HG02840 (cell line): ENCODE results near the gene TUBA1C.
A peak's percentile ranks its signal among the peaks of the same experiment; 100 is the strongest.

Source experiments
- ATAC-seq: cut with Tn5 transposase; IDR thresholded peaks from one replicate; pipeline ENCODE4 v1.9.1; 2021; ENCODE audit warnings: mild to moderate bottlenecking, moderate library complexity, moderate number of reproducible peaks; ENCODE audit not compliant: unreplicated experiment, low FRiP score

TUBA1C gene

GRCh38 chr12:49264873-49265792 is at the start of gene TUBA1C:
Gene TUBA1C, plus strand, starts transcription at chr12:49265082. Its CDS starts 100 bp downstream, at chr12:49265182.
- ATAC-seq: peak; percentile 81

- ATAC-seq: no peak
Observed at GRCh38 chr12:49219417-49220026, 45.4 kb upstream of the TUBA1C start.

- ATAC-seq: no peak
Observed at GRCh38 chr12:49220972-49221371, 43.9 kb upstream of the TUBA1C start.

GRCh38 chr12:49223122-49223521 is 41.8 kb upstream of the TUBA1C start:
- no peak for ATAC-seq

- ATAC-seq: no peak
Observed at GRCh38 chr12:49223590-49224369, 41.1 kb upstream of the TUBA1C start.

GRCh38 chr12:49225576-49226166 is 39.2 kb upstream of the TUBA1C start:
- ATAC-seq: no peak

GRCh38 chr12:49227713-49228112 is 37.2 kb upstream of the TUBA1C start:
- no peak for ATAC-seq

- no peak for ATAC-seq
Observed at GRCh38 chr12:49228653-49229052, 36.2 kb upstream of the TUBA1C start.

GRCh38 chr12:49230176-49230804 is 34.6 kb upstream of the TUBA1C start:
- no peak for ATAC-seq

- no peak for ATAC-seq
Observed at GRCh38 chr12:49230805-49231194, 34.1 kb upstream of the TUBA1C start.

GRCh38 chr12:49231878-49232655 is 32.8 kb upstream of the TUBA1C start:
- ATAC-seq: no peak

GRCh38 chr12:49232940-49233841 is 31.7 kb upstream of the TUBA1C start:
- no peak for ATAC-seq

- no peak for ATAC-seq
Observed at GRCh38 chr12:49233842-49234526, 30.9 kb upstream of the TUBA1C start.

- ATAC-seq: no peak
Observed at GRCh38 chr12:49236423-49236822, 28.5 kb upstream of the TUBA1C start.

- no peak for ATAC-seq
Observed at GRCh38 chr12:49243631-49244030, 21.3 kb upstream of the TUBA1C start.

GRCh38 chr12:49244176-49244575 is 20.7 kb upstream of the TUBA1C start:
- ATAC-seq: no peak

- no peak for ATAC-seq
Observed at GRCh38 chr12:49251357-49251756, 13.5 kb upstream of the TUBA1C start.
